Stimulated activated CD4-positive, alpha-beta T cell treated with anti-CD3 and anti-CD28 coated beads, Interleukin-1b, Interleukin-23, amount 100 ng/mL, for 1 hour (primary cell): Measurements from ENCODE around the gene FARS2.
"Not testable (repeated sequence)": the region's sequence is repeated elsewhere in the genome, so short reads cannot be mapped to it uniquely, and the experiment has no call there.

Experiments used
- DNase-seq, 2 donors: peaks; one replicate each; pipeline ENCODE4 v3.0.0-alpha.2; 2020; ENCODE audit warnings: low read depth in 2 of 2

Gene FARS2

GRCh38 chr6:5786969-5787720 is 525.8 kb downstream of the FARS2 start:
- DNase-seq: no peak

GRCh38 chr6:5789426-5789825 is 528.1 kb downstream of the FARS2 start:
- not testable (repeated sequence) for DNase-seq

GRCh38 chr6:5796555-5796954 is 535.2 kb downstream of the FARS2 start:
- DNase-seq: not testable (repeated sequence)

DNA sequence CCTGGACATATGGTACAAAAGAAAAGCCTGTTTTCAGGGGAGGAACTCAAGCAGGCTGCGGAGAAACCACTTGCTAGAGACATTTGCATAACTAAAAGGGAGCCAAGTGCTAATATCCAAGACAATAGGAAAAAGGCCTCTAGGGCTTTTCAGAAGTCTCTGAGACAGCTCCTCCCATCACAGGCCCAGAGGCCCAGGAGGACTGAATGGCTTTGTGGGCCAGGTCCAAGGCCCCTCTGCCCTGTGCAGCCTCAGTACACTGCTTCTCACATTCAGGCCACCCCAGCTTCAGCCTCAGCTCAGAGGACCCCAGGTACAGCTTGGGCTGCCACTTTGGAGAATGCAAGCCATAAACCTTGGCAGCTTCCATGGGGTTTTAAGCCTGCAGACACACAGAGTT is 545.1 kb downstream of the FARS2 start:
- DNase-seq: not testable (repeated sequence)

- DNase-seq: no peak
These were observed 548.1 kb downstream of the FARS2 start for GRCh38 chr6:5809450-5809849.

- DNase-seq: no peak
These were observed 550.7 kb downstream of the FARS2 start for GRCh38 chr6:5811997-5812396.

DNA sequence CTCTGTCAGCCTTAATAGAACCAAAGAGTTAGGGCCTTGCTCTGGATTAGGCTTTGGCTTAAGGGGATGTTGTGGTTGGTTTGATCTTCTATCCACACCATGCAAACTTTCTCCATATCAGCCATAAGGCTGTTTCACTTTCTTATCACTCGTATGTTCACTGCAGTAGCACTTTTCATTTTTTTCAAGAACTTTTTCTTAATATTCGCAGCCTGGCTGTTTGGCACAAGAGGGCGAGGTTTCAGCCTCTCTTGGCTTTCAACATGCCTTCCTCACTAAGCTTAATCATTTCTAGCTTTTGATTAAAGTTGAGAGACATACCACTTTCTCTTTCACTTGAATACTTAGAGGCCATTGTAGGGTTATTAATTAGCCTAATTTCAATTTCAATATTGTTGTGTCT is 552.3 kb downstream of the FARS2 start:
- DNase-seq: no peak

DNA sequence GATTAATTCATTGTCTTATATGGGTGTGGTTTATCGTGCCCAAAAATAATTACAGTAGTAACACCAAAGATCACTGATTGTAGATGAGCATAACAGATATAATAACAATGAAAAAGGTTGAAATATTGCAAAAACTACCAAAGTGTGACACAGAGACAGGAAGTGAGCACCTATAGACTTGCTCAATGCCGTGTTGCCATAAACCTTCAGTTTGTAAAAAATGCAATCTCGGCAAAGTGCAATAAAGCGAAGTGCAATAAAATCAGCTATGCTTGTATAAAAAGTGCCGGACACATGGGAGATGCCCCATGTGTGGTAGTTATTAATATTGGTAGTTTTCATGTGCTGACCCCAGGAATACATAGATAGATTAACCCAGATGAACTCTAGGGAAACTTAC is 552.8 kb downstream of the FARS2 start:
- no peak for DNase-seq

DNA sequence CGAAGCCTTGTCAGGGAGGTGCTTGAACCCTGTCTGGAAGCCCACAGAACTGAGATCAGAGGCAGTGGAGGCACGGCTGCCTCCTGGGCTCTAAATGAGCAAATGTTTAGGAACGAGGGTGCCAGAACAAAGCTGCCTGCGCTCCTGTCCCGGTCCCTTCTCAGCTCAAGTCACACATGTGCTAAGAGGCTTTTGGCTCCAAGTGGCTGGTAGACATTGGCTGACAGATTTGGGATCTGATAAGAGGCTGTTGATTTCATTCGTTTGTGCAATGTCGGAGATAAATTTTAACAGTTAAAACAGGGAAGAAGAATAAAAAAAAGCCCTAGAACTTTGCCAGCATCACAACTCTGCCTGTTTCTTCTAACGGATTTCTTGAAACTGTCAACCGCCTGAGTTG is 553.6 kb downstream of the FARS2 start:
- DNase-seq: no peak

DNA sequence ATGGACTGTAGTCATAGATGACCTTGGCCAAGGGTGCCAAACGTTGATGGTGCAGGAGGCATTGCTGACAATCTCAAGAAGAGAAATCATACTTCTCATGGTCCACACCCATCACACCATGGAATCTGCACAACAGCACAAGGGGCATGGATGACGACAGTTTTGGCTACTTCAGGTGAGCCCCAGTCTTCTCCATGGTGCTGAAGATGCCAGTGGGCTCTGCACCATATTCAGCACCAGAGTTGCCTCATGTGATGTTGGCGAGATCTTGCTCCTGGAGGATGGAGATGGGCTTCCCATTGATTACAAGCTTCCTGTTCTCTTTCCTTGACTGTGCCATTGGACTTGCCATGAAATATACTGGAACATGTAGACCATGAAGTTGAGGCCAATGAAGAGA is 556.6 kb downstream of the FARS2 start:
- DNase-seq: no peak

DNA sequence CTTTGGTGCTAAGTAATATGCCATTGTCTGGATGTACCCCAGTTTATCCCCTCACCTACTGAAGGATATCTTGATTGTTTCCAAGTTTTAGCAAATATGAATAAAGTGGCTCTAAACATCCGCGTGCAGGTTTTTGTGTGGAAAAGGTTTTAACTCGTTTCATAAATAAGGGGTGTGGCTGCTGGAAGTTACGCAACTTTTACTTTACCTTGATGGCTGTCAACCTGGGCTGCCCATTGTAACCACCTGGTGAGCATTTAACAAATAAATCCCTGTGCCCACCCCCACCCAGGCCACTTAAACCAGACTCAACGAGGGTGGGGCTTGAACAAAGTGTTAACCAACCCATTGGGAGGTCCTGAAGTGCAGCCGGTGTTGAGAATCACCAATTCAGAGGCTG is 557.6 kb downstream of the FARS2 start:
- no peak for DNase-seq
